Ovary (tissue), 3 donors: ENCODE data around the gene BCAR3.

Experiments used
- EP300 ChIP-seq: sonication (generic); formaldehyde crosslinking; IDR thresholded peaks from one replicate; pipeline ENCODE4 v1.6.1; 2017; ENCODE audit warnings: antibody characterized with exemption
- POLR2A ChIP-seq: fragments of 450-650 bp; IDR thresholded peaks from one replicate; pipeline ENCODE4 v1.6.1; 2017; ENCODE audit warnings: antibody characterized with exemption, mild to moderate bottlenecking, moderate library complexity
- TF ChIP-seq, protein P1 (sequence below), 3 donors: fragments of 450-650 bp in 2 of 3; fragments of 200-600 bp in 1 of 3; IDR thresholded peaks; one replicate each; pipeline versions ENCODE4 v1.5.1 to v1.8.0; 2016 to 2022; ENCODE audit warnings: antibody characterized with exemption in 3 of 3, mild to moderate bottlenecking in 1 of 3
- donor health status: DM: no; HTN: no; CAD: no.

GRCh38 chr1:93670141-93670540, 11.5 kb downstream of the BCAR3 start:
- no peak for TF ChIP-seq EP300
- TF ChIP-seq, protein P1, sequence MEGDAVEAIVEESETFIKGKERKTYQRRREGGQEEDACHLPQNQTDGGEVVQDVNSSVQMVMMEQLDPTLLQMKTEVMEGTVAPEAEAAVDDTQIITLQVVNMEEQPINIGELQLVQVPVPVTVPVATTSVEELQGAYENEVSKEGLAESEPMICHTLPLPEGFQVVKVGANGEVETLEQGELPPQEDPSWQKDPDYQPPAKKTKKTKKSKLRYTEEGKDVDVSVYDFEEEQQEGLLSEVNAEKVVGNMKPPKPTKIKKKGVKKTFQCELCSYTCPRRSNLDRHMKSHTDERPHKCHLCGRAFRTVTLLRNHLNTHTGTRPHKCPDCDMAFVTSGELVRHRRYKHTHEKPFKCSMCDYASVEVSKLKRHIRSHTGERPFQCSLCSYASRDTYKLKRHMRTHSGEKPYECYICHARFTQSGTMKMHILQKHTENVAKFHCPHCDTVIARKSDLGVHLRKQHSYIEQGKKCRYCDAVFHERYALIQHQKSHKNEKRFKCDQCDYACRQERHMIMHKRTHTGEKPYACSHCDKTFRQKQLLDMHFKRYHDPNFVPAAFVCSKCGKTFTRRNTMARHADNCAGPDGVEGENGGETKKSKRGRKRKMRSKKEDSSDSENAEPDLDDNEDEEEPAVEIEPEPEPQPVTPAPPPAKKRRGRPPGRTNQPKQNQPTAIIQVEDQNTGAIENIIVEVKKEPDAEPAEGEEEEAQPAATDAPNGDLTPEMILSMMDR (IDR thresholded peaks at IDR 0.05): no peak
- TF ChIP-seq POLR2A: no peak
